Upper lobe of left lung (tissue), 6 donors: ENCODE data around the gene GNAS. TPM values are rescaled to one million over a fixed set of nuclear protein-coding genes. Genes with fewer than 3 reads are reported as not detected.

Experiments used
- ATAC-seq, 2 donors: fragments of 200-7000 bp; cut with Tn5 transposase; one replicate each; pipeline ENCODE4 v1.9.1; 2022; ENCODE audit warnings: mild to moderate bottlenecking in 2 of 2, moderate library complexity in 2 of 2; ENCODE audit not compliant: low FRiP score in 2 of 2
- DNase-seq, 2 donors: peaks; one replicate each; pipeline ENCODE4 v3.0.0-alpha.2; 2019 to 2020
- H3K27ac ChIP-seq, 4 donors: fragments of 200-600 bp; sonication (generic); one replicate each; pipeline ENCODE4 v1.5.1; 2016 to 2019
- H3K27me3 ChIP-seq, 4 donors: fragments of 200-600 bp; sonication (generic); one replicate each; pipeline ENCODE4 v1.5.1; 2017 to 2019
- H3K36me3 ChIP-seq, 4 donors: fragments of 200-600 bp; sonication (generic); one replicate each; pipeline ENCODE4 v1.5.1; 2016 to 2019
- H3K4me1 ChIP-seq, 4 donors: fragments of 200-600 bp; sonication (generic); one replicate each; pipeline ENCODE4 v1.5.1; 2018 to 2019
- H3K4me3 ChIP-seq, 4 donors: fragments of 200-600 bp; sonication (generic); one replicate each; pipeline ENCODE4 v1.5.1; 2017 to 2019; ENCODE audit warnings: mild to moderate bottlenecking in 2 of 4, moderate library complexity in 1 of 4
- H3K9me3 ChIP-seq, 4 donors: fragments of 200-600 bp; sonication (generic); one replicate each; pipeline ENCODE4 v1.5.1; 2018 to 2019
- EP300 ChIP-seq, 4 donors: sonication (generic); formaldehyde crosslinking; IDR thresholded peaks; one replicate each; pipeline ENCODE4 v1.5.1; 2017; ENCODE audit warnings: antibody characterized with exemption in 4 of 4, control low read depth in 2 of 4
- POLR2A ChIP-seq, 4 donors: fragments of 450-650 bp; IDR thresholded peaks; one replicate each; pipeline ENCODE4 v1.5.1; 2016 to 2017; ENCODE audit warnings: antibody characterized with exemption in 4 of 4, mild to moderate bottlenecking in 2 of 4
- POLR2AphosphoS5 ChIP-seq, 2 donors: sonication (generic); formaldehyde crosslinking; IDR thresholded peaks; one replicate each; pipeline ENCODE4 v1.5.1; 2017; ENCODE audit warnings: antibody characterized with exemption in 2 of 2
- WGBS, 2 donors: methylation state at CpG; one replicate each; pipeline ENCODE4 v1.1.5; 2017 to 2018; 5-methylcytosine and 5-hydroxymethylcytosine counted together
- total RNA-seq, 6 donors: library from RNA; depleted of rRNA in 4 of 6; stranded (reverse); fragments of >200 nt in 4 of 6; gene quantifications; one replicate each; pipeline versions ENCODE4 v1.1.0 to v1.2.1, GENCODE V29; 2016 to 2021
- TF ChIP-seq, protein P1 (sequence below), 6 experiments: fragments of 450-650 bp in 4 of 6; fragments of 200-600 bp in 2 of 6; sonication (generic) in 2 of 6; IDR thresholded peaks; one replicate each; pipeline ENCODE4 v1.5.1; 2016 to 2019; ENCODE audit warnings: antibody characterized with exemption in 6 of 6
- donor health status: DM: no; HTN: no; CAD: no; lungs with moderate emphysema.
- donor health status: DM: no; HTN: yes; CAD: no; lungs with severe emphysema.

The GNAS gene
- total RNA-seq, 6 donors from 2014 or later, result 520 to 910 (median 811) TPM

DNA sequence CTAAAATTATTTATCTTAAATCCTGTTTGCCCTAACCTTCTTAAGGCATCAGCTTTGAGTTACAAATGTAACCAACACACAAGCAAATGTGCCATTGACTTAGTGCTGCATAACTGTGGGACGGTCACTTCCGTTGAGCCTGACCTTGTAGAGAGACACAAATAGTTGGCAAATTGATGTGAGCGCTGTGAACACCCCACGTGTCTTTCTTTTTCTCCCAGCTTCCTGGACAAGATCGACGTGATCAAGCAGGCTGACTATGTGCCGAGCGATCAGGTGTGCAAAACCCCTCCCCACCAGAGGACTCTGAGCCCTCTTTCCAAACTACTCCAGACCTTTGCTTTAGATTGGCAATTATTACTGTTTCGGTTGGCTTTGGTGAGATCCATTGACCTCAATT is 56.4 kb downstream of the GNAS start:
- no peak overlapping the region for H3K4me3 ChIP-seq
- DNase-seq (no peak), ATAC-seq (no peak)
- peaks cover 27 to 36% (median 35%) of the 10 kb centered on the region in 4 donors for H3K4me1 ChIP-seq
- 83 to 93% methylated on average over 9 of the region's 9 CpGs for WGBS, 2 donors
- peaks cover 43 to 75% (median 56%) of the 10 kb centered on the region in 4 donors for H3K36me3 ChIP-seq
- TF ChIP-seq POLR2A (IDR thresholded peaks at IDR 0.05) (no peak), POLR2AphosphoS5 (IDR thresholded peaks at IDR 0.05) (no peak), EP300 (IDR thresholded peaks at IDR 0.05) (no peak)
- TF ChIP-seq, protein P1, sequence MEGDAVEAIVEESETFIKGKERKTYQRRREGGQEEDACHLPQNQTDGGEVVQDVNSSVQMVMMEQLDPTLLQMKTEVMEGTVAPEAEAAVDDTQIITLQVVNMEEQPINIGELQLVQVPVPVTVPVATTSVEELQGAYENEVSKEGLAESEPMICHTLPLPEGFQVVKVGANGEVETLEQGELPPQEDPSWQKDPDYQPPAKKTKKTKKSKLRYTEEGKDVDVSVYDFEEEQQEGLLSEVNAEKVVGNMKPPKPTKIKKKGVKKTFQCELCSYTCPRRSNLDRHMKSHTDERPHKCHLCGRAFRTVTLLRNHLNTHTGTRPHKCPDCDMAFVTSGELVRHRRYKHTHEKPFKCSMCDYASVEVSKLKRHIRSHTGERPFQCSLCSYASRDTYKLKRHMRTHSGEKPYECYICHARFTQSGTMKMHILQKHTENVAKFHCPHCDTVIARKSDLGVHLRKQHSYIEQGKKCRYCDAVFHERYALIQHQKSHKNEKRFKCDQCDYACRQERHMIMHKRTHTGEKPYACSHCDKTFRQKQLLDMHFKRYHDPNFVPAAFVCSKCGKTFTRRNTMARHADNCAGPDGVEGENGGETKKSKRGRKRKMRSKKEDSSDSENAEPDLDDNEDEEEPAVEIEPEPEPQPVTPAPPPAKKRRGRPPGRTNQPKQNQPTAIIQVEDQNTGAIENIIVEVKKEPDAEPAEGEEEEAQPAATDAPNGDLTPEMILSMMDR (IDR thresholded peaks at IDR 0.05), result no peak
- peak overlapping the region in 3 of 4 donors; percentile 74 to 81 (median 78) for H3K27ac ChIP-seq
- no peaks in the 10 kb centered on the region for H3K27me3 ChIP-seq
- no peaks in the 10 kb centered on the region for H3K9me3 ChIP-seq

DNA sequence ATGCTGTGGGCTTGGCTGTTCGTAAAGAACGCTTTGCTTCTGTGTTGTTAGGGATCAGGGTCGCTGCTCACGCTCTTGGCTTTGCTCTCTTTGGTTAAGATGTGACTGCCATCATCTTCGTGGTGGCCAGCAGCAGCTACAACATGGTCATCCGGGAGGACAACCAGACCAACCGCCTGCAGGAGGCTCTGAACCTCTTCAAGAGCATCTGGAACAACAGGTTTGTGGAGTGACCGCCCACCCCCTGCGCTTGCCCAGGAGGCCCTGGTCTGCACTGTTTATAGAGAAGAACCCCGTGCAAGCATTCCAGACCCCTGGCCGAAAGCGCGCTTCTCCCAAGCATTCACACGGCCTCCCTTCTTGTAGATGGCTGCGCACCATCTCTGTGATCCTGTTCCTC is 57.1 kb downstream of the GNAS start:
- no peak for DNase-seq
- Histone ChIP-seq H3K36me3 (peaks cover 41 to 68% (median 53%) of the 10 kb centered on the region in 4 donors), H3K4me1 (peaks cover 27 to 36% (median 35%) of the 10 kb centered on the region in 4 donors), H3K27ac (no peak overlapping the region), H3K9me3 (no peaks in the 10 kb centered on the region), H3K27me3 (no peaks in the 10 kb centered on the region), H3K4me3 (no peak overlapping the region)
- TF ChIP-seq POLR2AphosphoS5 (IDR thresholded peaks at IDR 0.05), result no peak
- TF ChIP-seq, protein P1 (IDR thresholded peaks at IDR 0.05), result no peak
- TF ChIP-seq POLR2A (IDR thresholded peaks at IDR 0.05), result no peak
- TF ChIP-seq EP300 (IDR thresholded peaks at IDR 0.05), result no peak
- WGBS, 2 donors, result 87 to 93% methylated on average over 10 to 15 of the region's 15 CpGs
- no peak for ATAC-seq

DNA sequence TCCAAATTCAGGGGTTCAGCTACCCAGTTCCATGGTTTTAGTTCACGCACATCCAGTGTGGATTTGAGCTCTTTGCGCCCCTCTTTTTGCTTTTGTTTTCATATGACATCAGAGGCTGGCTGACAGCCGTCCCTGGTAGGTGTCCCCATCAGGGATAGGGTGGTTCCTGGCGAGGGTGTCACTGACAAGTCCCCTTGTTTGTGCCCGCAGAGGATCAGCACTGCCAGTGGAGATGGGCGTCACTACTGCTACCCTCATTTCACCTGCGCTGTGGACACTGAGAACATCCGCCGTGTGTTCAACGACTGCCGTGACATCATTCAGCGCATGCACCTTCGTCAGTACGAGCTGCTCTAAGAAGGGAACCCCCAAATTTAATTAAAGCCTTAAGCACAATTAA is 58.0 kb downstream of the GNAS start:
- H3K36me3 ChIP-seq, result peaks cover 40 to 60% (median 46%) of the 10 kb centered on the region in 4 donors

DNA sequence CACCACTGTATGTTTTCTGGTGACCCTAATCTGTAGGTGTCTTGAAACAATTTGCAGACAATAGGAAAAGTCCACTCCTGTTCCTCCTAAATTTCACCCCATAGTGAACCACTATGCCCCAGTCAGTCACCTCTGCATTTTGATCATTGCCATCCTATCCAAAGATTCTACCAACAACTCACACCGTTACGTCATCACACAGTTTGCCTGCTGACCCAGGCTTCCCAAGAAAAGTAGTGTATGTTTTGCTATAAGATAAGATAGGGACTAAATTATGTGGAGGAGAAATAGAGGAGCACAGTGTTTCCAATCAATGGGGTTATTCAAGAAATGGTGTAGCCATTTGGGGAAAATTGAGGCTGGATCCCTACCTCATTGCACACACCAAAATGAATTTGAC is 58.8 kb downstream of the GNAS start:
- 95 to 98% methylated on average over 2 of the region's 2 CpGs for WGBS, 2 donors
- Histone ChIP-seq H3K4me1 (peaks cover 25 to 30% (median 29%) of the 10 kb centered on the region in 4 donors), H3K4me3 (no peak overlapping the region), H3K27me3 (no peaks in the 10 kb centered on the region), H3K9me3 (no peaks in the 10 kb centered on the region), H3K27ac (no peak overlapping the region), H3K36me3 (peaks cover 32 to 51% (median 37%) of the 10 kb centered on the region in 4 donors)
- TF ChIP-seq POLR2A (IDR thresholded peaks at IDR 0.05) (no peak), EP300 (IDR thresholded peaks at IDR 0.05) (no peak), POLR2AphosphoS5 (IDR thresholded peaks at IDR 0.05) (no peak)
- TF ChIP-seq, protein P1 (IDR thresholded peaks at IDR 0.05), result no peak
- DNase-seq (no peak), ATAC-seq (no peak)

More for the DNA sequence above, 58.0 kb downstream of the GNAS start:
- ATAC-seq (no peak), DNase-seq (no peak)
- 95 to 96% methylated on average over 14 of the region's 14 CpGs for WGBS, 2 donors
- H3K27ac ChIP-seq, result no peak overlapping the region
- H3K27me3 ChIP-seq, result no peaks in the 10 kb centered on the region
- no peaks in the 10 kb centered on the region for H3K9me3 ChIP-seq
- peaks cover 27 to 36% (median 35%) of the 10 kb centered on the region in 4 donors for H3K4me1 ChIP-seq
- TF ChIP-seq, protein P1 (IDR thresholded peaks at IDR 0.05), result no peak
- no peak for TF ChIP-seq POLR2A (IDR thresholded peaks at IDR 0.05)
- no peak for TF ChIP-seq POLR2AphosphoS5 (IDR thresholded peaks at IDR 0.05)
- TF ChIP-seq EP300 (IDR thresholded peaks at IDR 0.05), result no peak
- no peak overlapping the region for H3K4me3 ChIP-seq

GRCh38 chr20:58911970-58912369 is 59.5 kb downstream of the GNAS start:
- no peak for ATAC-seq
- Histone ChIP-seq H3K36me3 (peaks cover 30 to 45% (median 36%) of the 10 kb centered on the region in 4 donors), H3K4me1 (peaks cover 19 to 23% (median 22%) of the 10 kb centered on the region in 4 donors), H3K27ac (no peak overlapping the region), H3K9me3 (no peaks in the 10 kb centered on the region), H3K27me3 (no peaks in the 10 kb centered on the region), H3K4me3 (no peak overlapping the region)
- no peak for TF ChIP-seq POLR2AphosphoS5 (IDR thresholded peaks at IDR 0.05)
- TF ChIP-seq EP300 (IDR thresholded peaks at IDR 0.05), result no peak
- WGBS, 2 donors, result 59 to 61% methylated on average over 3 of the region's 3 CpGs
- DNase-seq, result no peak
